Lung (tissue), 12 donors: ENCODE results near the gene AIMP1. TPM values are rescaled to one million over a fixed set of nuclear protein-coding genes. Genes with fewer than 3 reads are reported as not detected.

Experiments
- ATAC-seq: fragments of 200-7000 bp; cut with Tn5 transposase; one replicate; pipeline ENCODE4 v1.9.1; 2020; ENCODE audit warnings: moderate number of reproducible peaks; ENCODE audit not compliant: insufficient read depth, low FRiP score
- DNase-seq, 3 donors: peaks; one replicate each; pipeline ENCODE4 v3.0.0-alpha.2; 2013 to 2017
- H3K27ac ChIP-seq, 2 donors: one replicate each; pipeline ENCODE4 v1.5.1; 2013; ENCODE audit warnings: mild to moderate bottlenecking in 2 of 2, moderate library complexity in 2 of 2, control low read depth in 1 of 2, inconsistent platforms in 1 of 2, low read depth in 1 of 2, low read length in 1 of 2
- H3K27me3 ChIP-seq, 3 donors: one replicate each; pipeline ENCODE4 v1.5.1; 2013; ENCODE audit warnings: low read length in 2 of 3; ENCODE audit not compliant: control insufficient read depth in 3 of 3, insufficient read depth in 3 of 3
- H3K36me3 ChIP-seq, 4 donors: one replicate each; pipeline ENCODE4 v1.5.1; 2013; ENCODE audit warnings: low read length in 4 of 4, mild to moderate bottlenecking in 1 of 4, moderate library complexity in 1 of 4; ENCODE audit not compliant: control insufficient read depth in 4 of 4, insufficient read depth in 4 of 4
- H3K4me1 ChIP-seq, 5 donors: one replicate each; pipeline ENCODE4 v1.5.1; 2013; ENCODE audit warnings: low read length in 5 of 5, mild to moderate bottlenecking in 2 of 5, moderate library complexity in 1 of 5; ENCODE audit not compliant: control insufficient read depth in 5 of 5, insufficient read depth in 5 of 5
- H3K4me3 ChIP-seq: one replicate; pipeline ENCODE4 v1.5.1; 2013; ENCODE audit warnings: mild to moderate bottlenecking, control low read depth, moderate library complexity
- H3K9ac ChIP-seq, 2 donors: one replicate each; pipeline ENCODE4 v1.5.1; 2013; ENCODE audit warnings: low read length in 2 of 2, control low read depth in 1 of 2; ENCODE audit not compliant: insufficient read depth in 1 of 2
- H3K9me3 ChIP-seq, 4 donors: one replicate each; pipeline ENCODE4 v1.5.1; 2013; ENCODE audit warnings: low read length in 3 of 4, mild to moderate bottlenecking in 1 of 4, moderate library complexity in 1 of 4; ENCODE audit not compliant: control insufficient read depth in 4 of 4, insufficient read depth in 3 of 4
- WGBS, 2 donors: extraction: QIAGEN DNeasy Blood & Tissue Kit; methylation state at CpG; one replicate each; pipeline ENCODE4 v1.1.7; 2013; 5-methylcytosine and 5-hydroxymethylcytosine counted together
- polyA plus RNA-seq, 2 donors: library from polyadenylated mRNA; stranded (reverse); fragments of 200-250 nt; gene quantifications; one replicate each; pipeline ENCODE4 v1.2.1, GENCODE V29; 2013
- total RNA-seq, 2 donors: library from RNA; depleted of rRNA in 1 of 2; stranded (reverse); fragments of >200 nt in 1 of 2; gene quantifications; one replicate each; pipeline ENCODE4 v1.2.1, GENCODE V29; 2014 to 2021
- TF ChIP-seq, protein P1 (sequence below): IDR thresholded peaks from 2 replicates; pipeline ENCODE4 v1.5.1; 2012; ENCODE audit warnings: mild to moderate bottlenecking; ENCODE audit errors: control extremely low read depth, extremely low read depth
- donor health status: control.
- donor health status: control.
- donor health status: Bipolar disorder and iron deficiency.
- donor health status: healthy.
- donor health status: DM: yes; HTN: yes; CAD: no.

The AIMP1 gene
- total and polyA plus RNA-seq, 4 donors: 28.7 to 40.7 (median 30.1) TPM

GRCh38 chr4:106366026-106366425, 49.7 kb downstream of the AIMP1 start:
- Histone ChIP-seq H3K9me3 (no peaks in the 10 kb centered on the region), H3K36me3 (no peaks in the 10 kb centered on the region), H3K4me3 (no peak overlapping the region), H3K4me1 (peaks cover 0 to 7% (median 0%) of the 10 kb centered on the region in 5 donors), H3K9ac (no peak overlapping the region), H3K27me3 (peaks cover 0 to 8% (median 0%) of the 10 kb centered on the region in 3 donors), H3K27ac (no peak overlapping the region)
- DNase-seq: no peak
- TF ChIP-seq, protein P1, sequence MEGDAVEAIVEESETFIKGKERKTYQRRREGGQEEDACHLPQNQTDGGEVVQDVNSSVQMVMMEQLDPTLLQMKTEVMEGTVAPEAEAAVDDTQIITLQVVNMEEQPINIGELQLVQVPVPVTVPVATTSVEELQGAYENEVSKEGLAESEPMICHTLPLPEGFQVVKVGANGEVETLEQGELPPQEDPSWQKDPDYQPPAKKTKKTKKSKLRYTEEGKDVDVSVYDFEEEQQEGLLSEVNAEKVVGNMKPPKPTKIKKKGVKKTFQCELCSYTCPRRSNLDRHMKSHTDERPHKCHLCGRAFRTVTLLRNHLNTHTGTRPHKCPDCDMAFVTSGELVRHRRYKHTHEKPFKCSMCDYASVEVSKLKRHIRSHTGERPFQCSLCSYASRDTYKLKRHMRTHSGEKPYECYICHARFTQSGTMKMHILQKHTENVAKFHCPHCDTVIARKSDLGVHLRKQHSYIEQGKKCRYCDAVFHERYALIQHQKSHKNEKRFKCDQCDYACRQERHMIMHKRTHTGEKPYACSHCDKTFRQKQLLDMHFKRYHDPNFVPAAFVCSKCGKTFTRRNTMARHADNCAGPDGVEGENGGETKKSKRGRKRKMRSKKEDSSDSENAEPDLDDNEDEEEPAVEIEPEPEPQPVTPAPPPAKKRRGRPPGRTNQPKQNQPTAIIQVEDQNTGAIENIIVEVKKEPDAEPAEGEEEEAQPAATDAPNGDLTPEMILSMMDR: no peak
- peak; percentile 4 for ATAC-seq

- Histone ChIP-seq H3K27me3 (peaks cover 0 to 12% (median 0%) of the 10 kb centered on the region in 3 donors), H3K4me1 (peaks cover 0 to 7% (median 0%) of the 10 kb centered on the region in 5 donors), H3K27ac (no peak overlapping the region), H3K4me3 (no peak overlapping the region), H3K9ac (no peak overlapping the region), H3K36me3 (no peaks in the 10 kb centered on the region), H3K9me3 (no peaks in the 10 kb centered on the region)
- WGBS, 2 donors: 89 to 92% methylated on average over 5 of the region's 5 CpGs
- ATAC-seq (no peak), DNase-seq (no peak)
- TF ChIP-seq, protein P1: no peak
Measured at GRCh38 chr4:106367072-106367471, 50.7 kb downstream of the AIMP1 start.

GRCh38 chr4:106368678-106369077, 52.3 kb downstream of the AIMP1 start, which contains the start of gene GIMD1:
Gene GIMD1 (minus strand): TSS chr4:106368778. CDS start chr4:106367435, 1,343 bp downstream.
- Histone ChIP-seq H3K27me3 (peaks cover 0 to 17% (median 0%) of the 10 kb centered on the region in 3 donors), H3K27ac (no peak within 1 kb of the TSS), H3K4me1 (peaks cover 0 to 7% (median 0%) of the 10 kb centered on the region in 5 donors), H3K36me3 (no peaks in the 10 kb centered on the region), H3K9ac (no peak within 1 kb of the TSS), H3K9me3 (no peaks in the 10 kb centered on the region), H3K4me3 (no peak within 1 kb of the TSS)
- WGBS, 2 donors: 87 to 90% methylated on average over 5 of the region's 5 CpGs
- TF ChIP-seq, protein P1: no peak
- no peak for DNase-seq
- no peak for ATAC-seq
